AG10803 (cell line): Measurements from ENCODE around the gene RGS7.

Experiments
- DNase-seq: peaks from one replicate; pipeline ENCODE4 v3.0.0; 2010; ENCODE audit warnings: low read depth
- H3K4me3 ChIP-seq: 2 replicates; pipeline ENCODE4 v1.5.1; 2011; ENCODE audit warnings: mild to moderate bottlenecking, low read length, control low read depth
- TF ChIP-seq, protein P1 (sequence below): conservative IDR thresholded peaks from 2 replicates; pipeline ENCODE4 v1.5.1; 2011; ENCODE audit warnings: mild to moderate bottlenecking, low read length, control low read depth, inconsistent platforms

The RGS7 gene

DNA sequence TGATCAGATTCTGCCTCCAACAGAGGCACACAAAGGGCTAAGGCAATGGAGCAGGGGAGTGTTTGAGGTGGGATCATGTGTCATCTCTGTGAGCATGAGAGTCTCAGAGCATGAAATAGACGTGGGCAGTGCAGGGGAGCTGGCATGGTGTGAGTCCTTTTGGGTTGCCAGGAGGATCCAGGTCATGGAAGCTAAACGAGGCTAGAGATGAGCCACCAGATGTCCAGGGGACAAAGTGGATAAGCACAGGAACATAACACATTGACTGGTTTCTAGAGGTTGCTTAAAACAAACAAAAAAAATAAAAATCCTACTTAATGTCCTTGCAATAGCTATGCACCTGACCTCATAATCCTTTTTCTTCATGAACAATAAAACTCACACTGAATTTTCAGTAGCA, 490.3 kb downstream of the RGS7 start:
- TF ChIP-seq, protein P1, sequence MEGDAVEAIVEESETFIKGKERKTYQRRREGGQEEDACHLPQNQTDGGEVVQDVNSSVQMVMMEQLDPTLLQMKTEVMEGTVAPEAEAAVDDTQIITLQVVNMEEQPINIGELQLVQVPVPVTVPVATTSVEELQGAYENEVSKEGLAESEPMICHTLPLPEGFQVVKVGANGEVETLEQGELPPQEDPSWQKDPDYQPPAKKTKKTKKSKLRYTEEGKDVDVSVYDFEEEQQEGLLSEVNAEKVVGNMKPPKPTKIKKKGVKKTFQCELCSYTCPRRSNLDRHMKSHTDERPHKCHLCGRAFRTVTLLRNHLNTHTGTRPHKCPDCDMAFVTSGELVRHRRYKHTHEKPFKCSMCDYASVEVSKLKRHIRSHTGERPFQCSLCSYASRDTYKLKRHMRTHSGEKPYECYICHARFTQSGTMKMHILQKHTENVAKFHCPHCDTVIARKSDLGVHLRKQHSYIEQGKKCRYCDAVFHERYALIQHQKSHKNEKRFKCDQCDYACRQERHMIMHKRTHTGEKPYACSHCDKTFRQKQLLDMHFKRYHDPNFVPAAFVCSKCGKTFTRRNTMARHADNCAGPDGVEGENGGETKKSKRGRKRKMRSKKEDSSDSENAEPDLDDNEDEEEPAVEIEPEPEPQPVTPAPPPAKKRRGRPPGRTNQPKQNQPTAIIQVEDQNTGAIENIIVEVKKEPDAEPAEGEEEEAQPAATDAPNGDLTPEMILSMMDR, result no peak
- DNase-seq, result no peak
- H3K4me3 ChIP-seq, result no peak overlapping the region

- TF ChIP-seq, protein P1, result no peak
- H3K4me3 ChIP-seq, result no peak overlapping the region
- DNase-seq, result no peak
Observed at GRCh38 chr1:240860023-240860422, 497.0 kb downstream of the RGS7 start.

- peak; percentile 74 for DNase-seq
- TF ChIP-seq, protein P1, result peak; percentile 52
- no peak overlapping the region for H3K4me3 ChIP-seq
Observed at GRCh38 chr1:240854367-240854766, 502.6 kb downstream of the RGS7 start.

DNA sequence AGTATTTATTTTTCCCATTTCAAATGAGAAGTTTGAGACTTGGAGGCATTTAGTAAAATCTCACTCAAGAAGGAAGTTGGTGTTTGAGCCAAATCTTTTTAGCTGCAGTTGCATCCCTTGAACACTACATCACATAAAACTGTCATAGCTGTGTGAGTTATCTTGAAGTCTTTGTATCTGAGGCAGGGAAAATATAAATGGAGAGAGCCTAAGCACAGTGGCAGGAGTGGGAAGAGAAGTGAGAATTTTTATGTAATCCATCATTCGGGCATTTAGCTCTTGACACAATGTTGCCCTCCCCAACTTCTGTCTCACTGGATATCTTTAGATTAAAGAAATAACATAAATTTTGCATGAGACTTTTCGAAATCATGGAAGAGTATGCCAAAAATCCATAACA, 509.7 kb downstream of the RGS7 start:
- H3K4me3 ChIP-seq, result no peak overlapping the region
- DNase-seq, result no peak
- TF ChIP-seq, protein P1, result no peak

- TF ChIP-seq, protein P1, result no peak
- H3K4me3 ChIP-seq, result no peak overlapping the region
- DNase-seq, result no peak
Observed at GRCh38 chr1:240844486-240844885, 512.5 kb downstream of the RGS7 start.

DNA sequence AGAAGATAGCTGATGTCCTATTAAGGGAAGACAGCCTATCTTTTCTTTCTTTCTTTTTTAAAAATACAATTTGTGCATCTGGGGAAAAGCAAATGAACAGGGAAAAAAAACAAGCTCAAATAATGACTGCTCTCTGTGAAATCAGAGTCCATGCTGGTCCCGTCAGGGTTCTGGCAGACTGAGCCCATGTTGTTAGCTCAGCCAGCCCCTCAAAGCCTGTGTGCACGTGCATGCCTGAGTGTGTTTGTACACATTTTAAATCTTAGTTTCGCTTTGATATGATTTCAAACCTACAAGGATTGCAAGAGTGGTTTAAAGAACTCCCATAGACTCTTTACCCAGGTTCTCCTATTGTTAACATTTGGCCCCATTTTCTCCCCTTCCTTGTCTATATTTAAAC, 513.2 kb downstream of the RGS7 start:
- no peak for DNase-seq
- TF ChIP-seq, protein P1, result no peak
- no peak overlapping the region for H3K4me3 ChIP-seq

GRCh38 chr1:240836271-240836670, 520.7 kb downstream of the RGS7 start:
- H3K4me3 ChIP-seq, result no peak overlapping the region
- peak; percentile 11 for DNase-seq
- TF ChIP-seq, protein P1, result no peak
